Thoracic aorta (tissue), 2 donors: ENCODE results near the gene CDKAL1. TPM values are rescaled to one million over a fixed set of nuclear protein-coding genes. Genes with fewer than 3 reads are reported as not detected.

Experiments used
- ATAC-seq: fragments of 150-250 bp; one replicate; pipeline ENCODE4 v1.8.0; 2017; ENCODE audit warnings: low read depth; ENCODE audit not compliant: insufficient number of reproducible peaks, low FRiP score
- DNase-seq: peaks from one replicate; pipeline ENCODE4 v3.0.0-alpha.2; 2020; ENCODE audit warnings: low spot score
- H3K27ac ChIP-seq, 2 donors: fragments of 200-600 bp; sonication (generic); 1 replicate in 1 of 2; 2 replicates in 1 of 2; pipeline ENCODE4 v1.5.1; 2016; ENCODE audit warnings: mild to moderate bottlenecking in 2 of 2, moderate library complexity in 2 of 2
- H3K27me3 ChIP-seq: fragments of 200-600 bp; sonication (generic); replicated peaks from 2 replicates; pipeline ENCODE4 v1.6.0; 2016; ENCODE audit warnings: mild to moderate bottlenecking; ENCODE audit not compliant: insufficient read depth
- H3K36me3 ChIP-seq: fragments of 200-600 bp; sonication (generic); one replicate; pipeline ENCODE4 v1.5.1; 2016
- H3K4me1 ChIP-seq, 2 donors: fragments of 200-600 bp; sonication (generic); 1 replicate in 1 of 2; 2 replicates in 1 of 2; pipeline versions ENCODE4 v1.5.1 to v1.6.0; 2016; ENCODE audit warnings: low read depth in 2 of 2, mild to moderate bottlenecking in 1 of 2; ENCODE audit not compliant: control insufficient read depth in 1 of 2
- H3K4me3 ChIP-seq: fragments of 200-600 bp; sonication (generic); 2 replicates; pipeline ENCODE4 v1.5.1; 2016; ENCODE audit warnings: mild to moderate bottlenecking
- H3K9me3 ChIP-seq: fragments of 200-600 bp; sonication (generic); 2 replicates; pipeline ENCODE4 v1.5.1; 2016
- CTCF ChIP-seq: fragments of 200-600 bp; sonication (generic); IDR thresholded peaks from one replicate; pipeline ENCODE4 v1.5.1; 2019; ENCODE audit warnings: antibody characterized with exemption
- total RNA-seq, 2 donors: library from RNA; depleted of rRNA; stranded (reverse); fragments of >200 nt; gene quantifications; one replicate each; pipeline versions ENCODE4 v1.1.0 to v1.2.3, GENCODE V29; 2016

CDKAL1 gene
- total RNA-seq, 2 donors from 2014 or later = 8.5 to 14.6 TPM

- no peak for ATAC-seq
Measured at GRCh38 chr6:21149470-21149869, 615.2 kb downstream of the CDKAL1 start.

GRCh38 chr6:21150667-21151066 is 616.4 kb downstream of the CDKAL1 start:
- no peaks in the 10 kb centered on the region for H3K27me3 ChIP-seq
- no peaks in the 10 kb centered on the region for H3K9me3 ChIP-seq
- ATAC-seq = no peak
- H3K27ac ChIP-seq = no peak overlapping the region
- no peak for DNase-seq
- no peaks in the 10 kb centered on the region for H3K4me1 ChIP-seq
- no peaks in the 10 kb centered on the region for H3K36me3 ChIP-seq
- TF ChIP-seq CTCF = no peak
- H3K4me3 ChIP-seq = no peak overlapping the region

More at GRCh38 chr6:21149470-21149869, 615.2 kb downstream of the CDKAL1 start:
- no peak overlapping the region for H3K4me3 ChIP-seq
- H3K27ac ChIP-seq = no peak overlapping the region
- no peak for TF ChIP-seq CTCF
- H3K9me3 ChIP-seq = no peaks in the 10 kb centered on the region
- no peak for DNase-seq
- no peaks in the 10 kb centered on the region for H3K4me1 ChIP-seq
- H3K27me3 ChIP-seq = no peaks in the 10 kb centered on the region
- H3K36me3 ChIP-seq = no peaks in the 10 kb centered on the region

DNA sequence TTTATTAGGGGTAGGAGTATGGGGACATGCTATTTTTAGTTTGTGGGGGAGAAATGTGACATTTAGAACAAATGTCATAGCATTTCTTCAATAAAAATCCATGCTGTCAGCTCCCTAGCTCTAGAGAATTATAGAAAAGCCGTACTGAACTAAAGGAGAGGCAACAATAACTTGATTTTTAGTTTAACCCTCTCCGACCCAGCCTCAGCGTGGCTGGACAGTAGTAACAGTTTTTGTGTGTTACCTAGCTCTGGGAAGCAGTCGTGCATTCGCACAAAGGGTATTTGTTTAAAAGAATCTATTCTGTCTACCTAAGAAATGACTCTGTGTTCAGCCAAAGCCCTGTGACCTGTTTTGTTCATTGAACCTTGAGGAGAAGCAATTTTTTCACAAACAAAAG is 616.9 kb downstream of the CDKAL1 start:
- no peak for ATAC-seq
- no peaks in the 10 kb centered on the region for H3K9me3 ChIP-seq
- H3K27me3 ChIP-seq = no peaks in the 10 kb centered on the region
- no peak for DNase-seq
- H3K4me1 ChIP-seq = no peaks in the 10 kb centered on the region
- no peak for TF ChIP-seq CTCF
- no peak overlapping the region for H3K27ac ChIP-seq
- no peak overlapping the region for H3K4me3 ChIP-seq
- no peaks in the 10 kb centered on the region for H3K36me3 ChIP-seq

DNA sequence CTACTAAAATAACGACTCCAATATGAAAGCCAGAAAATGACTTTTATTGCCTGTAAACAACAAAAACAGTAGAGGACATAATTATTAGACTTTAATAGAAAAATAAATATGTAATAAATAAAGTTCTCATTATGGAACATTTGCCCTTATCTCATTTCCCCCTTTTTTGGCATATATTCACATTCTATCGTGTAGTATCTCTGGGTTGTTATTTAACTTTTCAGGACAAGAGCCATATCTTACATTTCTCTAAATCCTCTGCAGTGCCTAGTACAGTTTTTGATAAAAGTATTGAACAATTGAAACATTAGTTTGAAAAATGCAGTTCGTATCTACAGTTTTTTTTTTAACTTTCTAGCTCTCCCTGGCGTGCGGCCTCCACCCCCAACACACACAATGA is 617.3 kb downstream of the CDKAL1 start:
- DNase-seq = no peak
- ATAC-seq = no peak
- no peak for TF ChIP-seq CTCF

DNA sequence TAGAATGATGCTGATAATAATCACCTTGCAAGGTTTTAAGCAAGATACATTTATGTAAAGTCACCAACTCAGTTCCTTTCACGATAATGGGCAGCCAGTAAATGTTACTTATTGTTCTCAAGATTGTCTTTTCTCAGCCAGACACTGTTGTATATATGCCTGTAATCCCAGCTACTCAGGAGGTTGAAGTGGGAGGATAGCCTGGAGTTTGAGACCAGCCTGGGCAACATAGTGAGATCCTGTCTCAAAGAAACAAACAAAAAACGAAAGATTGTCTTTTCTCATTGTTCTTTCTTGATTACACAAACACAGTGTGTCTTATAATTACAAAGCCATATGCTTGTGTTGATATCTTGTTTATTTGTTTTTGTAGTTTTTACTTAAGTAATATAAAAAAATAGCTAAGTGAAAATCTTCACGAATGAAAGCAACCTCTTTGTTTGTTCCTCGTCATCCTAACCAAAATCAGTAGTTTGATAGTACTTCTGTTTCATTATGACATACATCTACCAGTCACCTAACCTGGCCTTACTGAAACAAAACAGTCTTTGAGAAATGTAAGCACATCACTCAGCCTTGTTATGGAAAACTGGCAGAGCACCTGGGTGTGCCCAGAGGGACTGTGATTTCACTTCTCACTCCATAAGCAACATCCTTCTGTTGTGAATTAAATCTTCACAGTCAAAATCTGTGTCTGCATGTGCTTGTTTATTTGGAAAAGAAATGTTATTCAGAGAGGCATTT is 623.1 kb downstream of the CDKAL1 start:
- H3K27ac ChIP-seq = no peak overlapping the region
- H3K9me3 ChIP-seq = no peaks in the 10 kb centered on the region
- H3K4me1 ChIP-seq = no peaks in the 10 kb centered on the region
- no peaks in the 10 kb centered on the region for H3K27me3 ChIP-seq
- H3K4me3 ChIP-seq = no peak overlapping the region
- DNase-seq = no peak
- TF ChIP-seq CTCF = no peak
- no peak for ATAC-seq
- H3K36me3 ChIP-seq = no peaks in the 10 kb centered on the region

More for the DNA sequence above, 617.3 kb downstream of the CDKAL1 start:
- no peaks in the 10 kb centered on the region for H3K27me3 ChIP-seq
- H3K36me3 ChIP-seq = no peaks in the 10 kb centered on the region
- H3K27ac ChIP-seq = no peak overlapping the region
- no peaks in the 10 kb centered on the region for H3K4me1 ChIP-seq
- H3K4me3 ChIP-seq = no peak overlapping the region
- H3K9me3 ChIP-seq = no peaks in the 10 kb centered on the region
